ENCODE data around the gene UQCC2.

UQCC2 gene

GRCh38 chr6:33738153-33738552, 26.7 kb upstream of the UQCC2 start:
- TF ChIP-seq FOXP2 (optimal IDR thresholded peaks at IDR 0.05; ENCODE audit: borderline replicate concordance, extremely low read depth, extremely low read length, insufficient read depth) = no peak
- no peak for TF ChIP-seq POLR2AphosphoS5 (IDR thresholded peaks at IDR 0.05; ENCODE audit: low read depth, low read length)
- no peak for TF ChIP-seq REST (IDR thresholded peaks at IDR 0.05; ENCODE audit: insufficient read depth in 1 of 2, low read depth in 2 of 2, low read length in 2 of 2)
- TF ChIP-seq SIN3A (IDR thresholded peaks at IDR 0.05; ENCODE audit: borderline replicate concordance, insufficient read depth, low read length) = no peak
- no peak for TF ChIP-seq TAF1 (IDR thresholded peaks at IDR 0.05; ENCODE audit: borderline replicate concordance, insufficient read depth, low read length)

- TF ChIP-seq POLR2AphosphoS5 (IDR thresholded peaks at IDR 0.05; ENCODE audit: low read depth, low read length) (no peak), REST (IDR thresholded peaks at IDR 0.05; ENCODE audit: insufficient read depth in 1 of 2, low read depth in 2 of 2, low read length in 2 of 2) (no peak), FOXP2 (optimal IDR thresholded peaks at IDR 0.05; ENCODE audit: borderline replicate concordance, extremely low read depth, extremely low read length, insufficient read depth) (no peak), SIN3A (IDR thresholded peaks at IDR 0.05; ENCODE audit: borderline replicate concordance, insufficient read depth, low read length) (no peak), TAF1 (IDR thresholded peaks at IDR 0.05; ENCODE audit: borderline replicate concordance, insufficient read depth, low read length) (no peak)
These were observed 25.9 kb upstream of the UQCC2 start for GRCh38 chr6:33737267-33738026.

GRCh38 chr6:33735216-33735615, 23.7 kb upstream of the UQCC2 start:
- TF ChIP-seq REST (IDR thresholded peaks at IDR 0.05; ENCODE audit: insufficient read depth in 1 of 2, low read depth in 2 of 2, low read length in 2 of 2) (no peak), TAF1 (IDR thresholded peaks at IDR 0.05; ENCODE audit: borderline replicate concordance, insufficient read depth, low read length) (no peak), SIN3A (IDR thresholded peaks at IDR 0.05; ENCODE audit: borderline replicate concordance, insufficient read depth, low read length) (no peak), POLR2AphosphoS5 (IDR thresholded peaks at IDR 0.05; ENCODE audit: low read depth, low read length) (no peak), FOXP2 (optimal IDR thresholded peaks at IDR 0.05; ENCODE audit: borderline replicate concordance, extremely low read depth, extremely low read length, insufficient read depth) (no peak)

- TF ChIP-seq REST (IDR thresholded peaks at IDR 0.05; ENCODE audit: insufficient read depth in 1 of 2, low read depth in 2 of 2, low read length in 2 of 2) (no peak), POLR2AphosphoS5 (IDR thresholded peaks at IDR 0.05; ENCODE audit: low read depth, low read length) (no peak), FOXP2 (optimal IDR thresholded peaks at IDR 0.05; ENCODE audit: borderline replicate concordance, extremely low read depth, extremely low read length, insufficient read depth) (no peak)
These were observed 22.2 kb upstream of the UQCC2 start for GRCh38 chr6:33733709-33734007.
